NCI-H187 (cell line): ENCODE data around the gene TPPP3.

Experiments used
- DNase-seq, 2 experiments: peaks; one replicate each; lab custom pipeline; 2025; lab: John Stamatoyannopoulos, UW

TPPP3 gene

DNA sequence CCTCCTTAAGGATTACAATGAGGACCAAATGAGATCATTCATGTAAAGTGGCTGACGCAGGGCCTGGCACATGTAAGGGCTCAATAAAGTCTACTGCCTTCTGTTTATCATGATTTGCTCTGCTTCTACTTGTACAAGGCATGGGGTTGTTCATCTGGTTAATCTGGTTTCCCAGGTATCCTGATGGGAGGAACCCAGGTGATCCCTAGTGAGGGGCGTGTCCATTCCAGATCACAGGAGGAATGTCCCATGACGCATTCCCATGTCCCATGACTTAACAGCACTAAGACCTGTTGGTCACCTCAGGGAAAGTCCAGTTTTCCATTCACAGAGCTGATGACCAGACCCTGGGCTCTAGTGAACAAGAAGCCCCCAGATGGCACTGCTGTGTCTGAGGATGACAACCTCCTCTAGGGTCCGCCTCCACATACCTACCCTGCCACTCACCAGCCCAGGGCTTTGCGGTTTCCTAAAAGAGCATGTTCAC, 11.5 kb upstream of the TPPP3 start:
- DNase-seq = no peak

GRCh38 chr16:67403976-67404555, 10.8 kb upstream of the TPPP3 start:
- DNase-seq = no peak

GRCh38 chr16:67400901-67401300, 7.6 kb upstream of the TPPP3 start:
- DNase-seq = no peak

DNA sequence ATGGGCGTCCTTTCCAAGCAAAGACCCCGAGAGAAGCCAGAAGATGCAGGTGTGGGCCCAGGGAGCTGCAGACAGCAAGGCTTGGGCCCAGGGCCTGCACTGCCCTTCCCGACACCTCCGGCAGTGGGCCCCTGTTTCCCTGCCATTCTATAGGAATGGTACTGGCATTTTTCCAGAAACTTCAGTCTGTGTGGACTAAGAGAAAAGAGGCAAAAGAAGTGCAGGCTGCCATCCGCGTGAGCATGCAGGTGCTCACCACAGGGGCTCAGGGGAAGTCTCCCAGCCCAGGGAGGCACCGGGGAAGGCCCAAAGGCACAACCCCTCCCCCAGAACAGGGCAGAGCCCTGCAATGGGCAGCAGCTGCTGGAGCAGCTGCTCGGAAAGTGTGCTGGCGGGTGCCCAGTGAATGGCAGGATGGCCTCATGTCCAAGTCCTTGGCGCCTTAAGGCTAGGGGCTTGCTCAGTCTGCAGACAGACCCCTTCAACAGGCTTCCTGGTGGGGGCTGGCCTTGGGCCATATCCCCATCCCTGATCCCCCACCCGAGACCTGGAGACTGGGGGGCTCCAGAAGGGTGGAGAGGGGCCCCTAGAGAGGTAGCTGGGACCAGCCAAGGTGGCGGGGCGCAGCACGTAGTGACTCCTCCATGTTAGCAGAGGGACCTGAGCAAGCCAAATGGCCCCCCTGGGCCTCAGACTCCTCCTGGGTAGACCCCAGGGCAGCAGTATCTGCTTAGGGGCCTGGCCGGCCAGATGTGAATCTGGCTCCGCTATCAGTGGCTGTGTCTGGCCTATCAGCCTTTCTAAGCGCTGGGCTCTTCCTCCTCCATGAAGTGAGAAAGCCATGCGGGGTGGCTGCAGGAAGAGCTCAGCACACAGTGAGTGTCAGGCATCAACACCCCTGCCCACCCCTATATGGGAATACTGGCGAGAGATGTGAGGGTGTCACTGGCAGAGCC, 6.7 kb upstream of the TPPP3 start:
- DNase-seq = peak in 1 of 2 experiments; percentile 18

GRCh38 chr16:67399218-67399733, 6.0 kb upstream of the TPPP3 start:
- DNase-seq = no peak

DNA sequence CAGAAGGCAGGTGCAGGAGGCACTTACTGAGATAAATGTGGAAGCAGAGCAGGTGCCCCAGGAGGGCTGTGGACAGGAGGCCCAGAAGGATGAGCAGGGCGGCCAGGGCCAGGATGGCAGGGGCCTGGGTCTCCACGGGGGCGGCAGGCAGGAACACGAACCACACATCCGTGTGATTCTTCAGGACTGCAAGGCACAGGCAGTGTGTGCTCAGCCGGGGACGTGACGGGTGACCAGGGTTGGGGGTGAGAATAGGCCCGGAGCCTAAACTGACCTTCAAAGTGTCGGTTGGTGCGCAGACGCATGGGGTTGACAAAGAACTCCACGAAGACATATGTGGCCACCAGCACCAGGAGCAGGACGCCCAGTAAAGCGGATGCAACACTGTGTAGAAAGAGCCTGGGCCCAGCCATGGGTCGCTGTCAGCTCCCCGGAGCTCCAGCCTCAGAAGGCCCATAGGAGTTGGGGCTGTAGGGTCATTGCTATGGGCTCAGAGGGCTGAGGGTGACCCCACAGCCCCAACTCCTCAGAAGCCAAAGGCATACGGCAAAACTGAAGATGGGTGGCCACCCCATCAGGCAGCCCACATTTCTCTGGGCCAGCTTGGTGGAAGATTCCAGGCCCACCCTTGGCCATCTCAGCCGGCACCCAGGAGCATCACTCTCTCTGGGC, 5.4 kb upstream of the TPPP3 start:
- no peak for DNase-seq

GRCh38 chr16:67397812-67398545, 4.7 kb upstream of the TPPP3 start:
- DNase-seq = no peak

GRCh38 chr16:67397036-67397801, 3.9 kb upstream of the TPPP3 start:
- no peak for DNase-seq

DNA sequence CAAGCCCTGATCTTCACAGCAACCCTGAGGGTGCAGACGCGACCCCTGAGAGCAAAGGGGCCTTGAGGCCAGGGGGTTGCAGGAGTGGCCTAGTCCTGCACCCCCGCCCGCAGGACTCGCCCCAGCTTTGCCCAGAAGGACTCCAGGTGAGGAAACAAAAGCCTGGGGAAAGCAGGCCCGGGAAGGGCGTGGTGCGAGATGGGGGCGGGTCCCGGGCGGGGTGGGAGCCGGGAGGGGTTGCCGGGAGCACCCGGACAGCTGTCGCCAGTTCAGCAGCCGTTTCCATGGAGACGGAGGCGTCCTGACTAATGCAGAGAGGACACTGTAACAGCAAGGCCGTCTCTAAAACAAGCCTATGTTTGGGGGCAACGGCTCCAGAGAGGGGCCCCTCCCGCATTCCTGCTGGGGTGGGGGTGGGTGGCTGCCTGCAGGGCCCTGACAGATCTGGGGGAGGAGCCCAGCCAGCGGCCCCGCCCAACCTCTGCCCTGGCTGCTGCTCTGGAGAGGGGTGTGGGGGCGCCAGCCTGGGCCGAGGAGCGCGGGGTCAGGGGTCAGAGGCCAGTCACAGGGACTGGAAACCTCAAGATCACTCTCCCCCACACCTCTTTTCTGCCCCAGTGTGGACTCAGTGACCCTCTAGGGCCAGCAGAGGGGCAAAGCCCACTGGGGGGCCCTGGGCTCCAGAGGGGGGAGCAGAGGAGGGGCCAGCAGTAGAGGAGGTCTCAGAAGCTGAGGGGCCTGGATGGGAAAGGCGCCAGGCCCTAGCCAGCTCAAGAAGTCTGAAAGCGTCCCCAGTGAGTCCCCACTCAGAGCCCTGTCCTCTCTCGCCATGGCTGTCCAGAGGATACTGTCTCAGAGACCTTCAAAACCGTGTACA, 3.1 kb upstream of the TPPP3 start:
- DNase-seq = peak; percentile 48 to 82

DNA sequence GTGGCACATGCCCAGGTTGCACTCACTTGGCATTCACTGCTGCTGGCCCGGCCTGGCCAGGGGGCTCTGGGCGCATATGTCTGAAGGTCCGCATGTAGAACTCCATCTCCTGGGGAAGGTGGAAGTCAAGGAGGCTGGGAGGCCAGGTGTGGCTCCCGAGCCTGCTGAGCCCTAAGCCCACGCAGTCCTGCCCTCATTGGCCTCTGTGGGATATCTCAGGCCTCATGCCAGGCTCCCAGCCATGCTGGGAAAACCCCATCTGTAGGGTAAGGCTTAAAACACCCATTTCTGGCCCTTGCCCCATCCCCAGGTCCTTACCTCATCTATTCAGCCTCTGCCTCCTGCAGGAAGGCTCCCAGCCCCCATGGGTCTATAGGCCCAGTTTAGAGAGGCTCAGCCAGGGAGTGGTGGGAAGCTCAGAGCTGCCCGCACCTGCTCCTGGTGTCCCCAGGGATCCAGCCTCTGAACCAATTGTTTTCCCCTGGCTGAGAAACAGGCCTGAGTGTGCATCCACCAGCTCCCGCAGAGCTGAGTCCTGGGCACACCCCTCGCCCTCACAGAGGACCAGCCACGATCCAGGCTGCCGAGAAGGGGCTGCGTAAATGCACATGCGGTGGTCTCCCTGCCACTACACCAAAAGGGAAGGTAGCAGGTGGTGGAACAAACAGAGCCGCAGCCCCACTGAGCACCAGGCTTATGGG, 2.3 kb upstream of the TPPP3 start:
- peak; percentile 65 to 80 for DNase-seq

DNA sequence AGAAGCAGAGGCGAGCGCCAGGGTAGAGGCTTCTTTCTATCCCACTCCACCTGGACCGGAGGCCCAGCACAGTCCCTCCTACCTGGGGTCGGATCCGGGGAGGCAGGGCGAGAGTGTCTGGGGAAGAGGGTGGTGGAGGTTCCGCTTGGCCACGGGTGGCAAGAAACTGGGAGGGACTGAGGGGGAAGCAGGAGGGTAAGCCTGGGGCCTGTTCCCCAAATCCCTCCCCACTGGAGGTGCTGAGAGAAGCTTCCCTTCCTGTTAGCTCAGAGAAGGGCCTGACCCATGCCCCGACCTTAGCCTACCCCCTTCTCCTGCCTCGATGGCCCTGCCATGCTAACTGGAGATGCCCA, 1.8 kb upstream of the TPPP3 start:
- DNase-seq = no peak

- DNase-seq = peak in 1 of 2 experiments; percentile 10
Measured at GRCh38 chr16:67394155-67395104, 1.1 kb upstream of the TPPP3 start.

DNA sequence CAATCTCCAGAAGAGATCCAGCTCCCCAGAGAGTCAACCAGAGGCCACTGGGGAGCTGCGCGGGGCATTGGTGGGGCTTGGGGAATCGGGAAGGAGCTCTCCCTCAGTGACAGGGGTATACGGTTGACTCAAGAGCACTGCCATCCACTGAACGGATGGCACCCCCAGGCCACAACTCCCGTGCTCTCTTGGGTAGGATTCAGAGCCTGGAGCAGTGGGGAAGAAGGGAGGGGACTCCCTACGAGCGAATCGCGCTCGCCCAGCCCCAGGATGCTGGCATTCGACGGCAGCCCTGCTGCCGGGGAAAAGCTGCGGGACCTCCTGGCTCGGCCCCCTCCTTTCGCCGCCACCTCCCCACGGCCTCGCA, 473 bp upstream of the TPPP3 start:
- no peak for DNase-seq

DNA sequence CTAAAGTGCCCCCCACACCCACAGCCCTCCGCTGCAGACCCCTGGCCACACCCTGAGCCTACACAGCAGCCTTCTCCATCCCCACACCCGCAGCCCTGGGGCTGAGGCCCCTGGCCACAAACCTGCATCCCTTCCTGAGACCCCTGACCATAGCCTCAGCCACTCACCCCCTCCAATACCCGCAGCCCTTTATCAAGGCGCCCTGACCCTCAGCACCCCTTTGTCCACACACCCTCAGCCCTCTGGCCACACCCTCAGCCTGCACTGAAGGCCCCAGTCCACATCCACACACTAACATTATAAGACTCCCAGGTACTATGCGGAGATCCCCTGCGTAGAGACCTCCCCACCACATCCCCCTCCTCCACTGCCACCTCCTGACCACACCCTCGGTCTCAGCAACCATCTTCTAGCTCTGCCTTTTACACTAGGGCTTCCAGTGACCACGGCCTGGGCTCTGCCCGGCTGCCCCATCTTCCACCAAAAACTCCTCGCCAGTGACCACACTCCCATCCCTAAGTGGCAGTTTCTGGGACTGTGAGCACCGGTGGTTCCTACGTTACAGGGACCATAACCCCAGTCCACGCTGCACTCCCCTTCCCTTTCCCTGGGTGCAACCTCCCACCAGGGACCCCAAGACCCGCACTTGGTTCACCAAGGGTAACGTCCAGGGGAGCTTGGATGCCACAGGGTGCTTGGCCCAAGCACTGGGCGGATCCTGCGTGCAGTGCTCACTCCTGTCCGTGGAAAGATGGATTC, 818 bp downstream of the TPPP3 start:
- no peak for DNase-seq

GRCh38 chr16:67391424-67392300, 1.6 kb downstream of the TPPP3 start:
- no peak for DNase-seq

DNA sequence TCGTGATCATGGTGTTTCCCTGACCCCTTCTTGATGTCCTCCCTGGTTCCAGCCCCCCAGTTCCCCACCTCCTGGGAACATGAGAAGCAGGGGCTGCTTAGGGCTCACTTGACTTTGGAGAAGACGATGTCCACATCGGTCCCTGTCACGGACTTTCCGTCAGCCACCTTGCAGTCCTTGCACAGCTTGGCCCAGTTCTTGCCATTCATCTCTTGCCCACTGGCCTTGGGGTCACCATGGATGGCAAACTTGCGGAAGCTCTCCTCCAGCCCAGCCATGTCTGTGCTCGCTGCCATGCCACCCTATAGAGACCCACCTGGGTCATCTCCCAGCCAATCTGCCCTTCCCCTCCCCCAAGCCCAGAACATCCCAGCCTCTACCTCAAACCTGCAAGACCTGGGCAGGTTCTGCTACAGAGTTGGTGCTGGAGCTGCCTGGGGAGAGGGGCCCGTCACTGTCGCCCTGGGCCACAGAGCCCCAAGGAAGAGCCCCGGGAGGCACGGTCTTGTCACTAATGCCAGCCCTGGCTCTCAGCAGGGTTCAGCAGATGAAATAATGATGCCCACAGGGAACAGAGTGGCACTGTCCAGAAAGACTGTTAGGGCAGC, 2.4 kb downstream of the TPPP3 start:
- no peak for DNase-seq
